Activated T-cell treated with anti-CD3 and anti-CD28 coated beads, Interleukin-2, amount 50 U/mL, for 1 hour (primary cell): ENCODE measurements around the gene ITSN1.
A peak's percentile ranks its signal among the peaks of the same experiment; 100 is the strongest.
"Not testable (repeated sequence)": the region's sequence is repeated elsewhere in the genome, so short reads cannot be mapped to it uniquely, and the experiment has no call there.

ENCODE experiments used
- DNase-seq: peaks from one replicate; pipeline ENCODE4 v3.0.0-alpha.2; 2020

The ITSN1 gene

GRCh38 chr21:33642027-33642895 is at the start of gene ITSN1:
Gene ITSN1 (plus strand): TSS chr21:33642501. CDS start chr21:33718829, 76,328 bp downstream.
- peak; percentile 99 for DNase-seq

GRCh38 chr21:33598051-33598450 is 44.2 kb upstream of the ITSN1 start:
- DNase-seq = no peak

- DNase-seq = no peak
Measured at GRCh38 chr21:33608559-33608958, 33.7 kb upstream of the ITSN1 start.

- DNase-seq = no peak
Measured at GRCh38 chr21:33611006-33611744, 31.1 kb upstream of the ITSN1 start.

- not testable (repeated sequence) for DNase-seq
Measured at GRCh38 chr21:33617565-33617964, 24.7 kb upstream of the ITSN1 start.

- DNase-seq = no peak
Measured at GRCh38 chr21:33618407-33618806, 23.9 kb upstream of the ITSN1 start.

GRCh38 chr21:33619726-33620125 is 22.6 kb upstream of the ITSN1 start:
- no peak for DNase-seq

- DNase-seq = no peak
Measured at GRCh38 chr21:33622253-33622652, 20.0 kb upstream of the ITSN1 start.

- not testable (repeated sequence) for DNase-seq
Measured at GRCh38 chr21:33626151-33626550, 16.1 kb upstream of the ITSN1 start.

GRCh38 chr21:33634254-33634653 is 8.0 kb upstream of the ITSN1 start:
- DNase-seq = no peak

- DNase-seq = no peak
Measured at GRCh38 chr21:33640697-33641351, 1.5 kb upstream of the ITSN1 start.

- DNase-seq = peak; percentile 100
Measured at GRCh38 chr21:33641352-33642026, 812 bp upstream of the ITSN1 start, which contains the start of gene CRYZL1. Gene CRYZL1 (minus strand): TSS chr21:33641741. CDS start chr21:33631551, 10,190 bp downstream.

- DNase-seq = peak; percentile 49
Measured at GRCh38 chr21:33642896-33643657, 776 bp downstream of the ITSN1 start.

GRCh38 chr21:33643658-33644311 is 1.5 kb downstream of the ITSN1 start:
- no peak for DNase-seq

- DNase-seq = no peak
Measured at GRCh38 chr21:33644383-33645074, 2.2 kb downstream of the ITSN1 start.

- no peak for DNase-seq
Measured at GRCh38 chr21:33645730-33646129, 3.4 kb downstream of the ITSN1 start.

- DNase-seq = no peak
Measured at GRCh38 chr21:33647587-33647986, 5.3 kb downstream of the ITSN1 start.

- DNase-seq = no peak
Measured at GRCh38 chr21:33648555-33648954, 6.3 kb downstream of the ITSN1 start.

GRCh38 chr21:33650230-33650629 is 7.9 kb downstream of the ITSN1 start:
- no peak for DNase-seq

GRCh38 chr21:33650929-33651509 is 8.7 kb downstream of the ITSN1 start:
- DNase-seq = no peak
